ENCODE data around the gene CENPP. TPM values are rescaled to one million over a fixed set of nuclear protein-coding genes. Genes with fewer than 3 reads are reported as not detected.
"Not testable (repeated sequence)": the region's sequence is repeated elsewhere in the genome, so short reads cannot be mapped to it uniquely, and the experiment has no call there.

CENPP gene
- total RNA-seq, 1 donor from 2014 or later, result 1.3 TPM

DNA sequence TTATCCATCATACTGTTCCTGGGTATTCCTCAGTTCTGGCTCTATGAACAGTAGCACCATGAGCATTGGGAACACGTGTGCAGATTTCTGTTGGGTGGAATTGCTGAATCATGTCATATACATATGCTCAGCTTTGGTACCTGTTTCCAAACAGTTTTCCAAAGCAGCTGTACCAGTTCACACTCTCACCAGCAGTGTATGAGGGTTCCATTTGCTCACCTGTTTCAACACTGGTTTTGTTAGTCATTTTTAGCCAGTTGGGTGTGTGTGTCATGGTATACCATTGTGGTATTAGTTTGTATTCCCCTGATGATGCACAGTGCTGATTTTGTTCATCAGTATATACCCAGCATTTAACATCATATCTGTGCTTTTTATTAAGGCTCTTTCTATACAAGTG is 266.8 kb downstream of the CENPP start:
- Histone ChIP-seq H3K4me3 (ENCODE audit: low read depth, low read length) (no peak overlapping the region), H3K27me3 (ENCODE audit: control insufficient read depth, insufficient read depth, low read length) (no peaks in the 10 kb centered on the region), H3K36me3 (ENCODE audit: control insufficient read depth, insufficient read depth, low read length) (no peaks in the 10 kb centered on the region)
- FAIRE-seq, result peak; percentile 13
- DNase-seq (ENCODE audit: low read depth), result peak; percentile 51
- TF ChIP-seq, protein P1, sequence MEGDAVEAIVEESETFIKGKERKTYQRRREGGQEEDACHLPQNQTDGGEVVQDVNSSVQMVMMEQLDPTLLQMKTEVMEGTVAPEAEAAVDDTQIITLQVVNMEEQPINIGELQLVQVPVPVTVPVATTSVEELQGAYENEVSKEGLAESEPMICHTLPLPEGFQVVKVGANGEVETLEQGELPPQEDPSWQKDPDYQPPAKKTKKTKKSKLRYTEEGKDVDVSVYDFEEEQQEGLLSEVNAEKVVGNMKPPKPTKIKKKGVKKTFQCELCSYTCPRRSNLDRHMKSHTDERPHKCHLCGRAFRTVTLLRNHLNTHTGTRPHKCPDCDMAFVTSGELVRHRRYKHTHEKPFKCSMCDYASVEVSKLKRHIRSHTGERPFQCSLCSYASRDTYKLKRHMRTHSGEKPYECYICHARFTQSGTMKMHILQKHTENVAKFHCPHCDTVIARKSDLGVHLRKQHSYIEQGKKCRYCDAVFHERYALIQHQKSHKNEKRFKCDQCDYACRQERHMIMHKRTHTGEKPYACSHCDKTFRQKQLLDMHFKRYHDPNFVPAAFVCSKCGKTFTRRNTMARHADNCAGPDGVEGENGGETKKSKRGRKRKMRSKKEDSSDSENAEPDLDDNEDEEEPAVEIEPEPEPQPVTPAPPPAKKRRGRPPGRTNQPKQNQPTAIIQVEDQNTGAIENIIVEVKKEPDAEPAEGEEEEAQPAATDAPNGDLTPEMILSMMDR (IDR thresholded peaks at IDR 0.05; ENCODE audit: insufficient read depth, low read length, severe bottlenecking), result no peak

DNA sequence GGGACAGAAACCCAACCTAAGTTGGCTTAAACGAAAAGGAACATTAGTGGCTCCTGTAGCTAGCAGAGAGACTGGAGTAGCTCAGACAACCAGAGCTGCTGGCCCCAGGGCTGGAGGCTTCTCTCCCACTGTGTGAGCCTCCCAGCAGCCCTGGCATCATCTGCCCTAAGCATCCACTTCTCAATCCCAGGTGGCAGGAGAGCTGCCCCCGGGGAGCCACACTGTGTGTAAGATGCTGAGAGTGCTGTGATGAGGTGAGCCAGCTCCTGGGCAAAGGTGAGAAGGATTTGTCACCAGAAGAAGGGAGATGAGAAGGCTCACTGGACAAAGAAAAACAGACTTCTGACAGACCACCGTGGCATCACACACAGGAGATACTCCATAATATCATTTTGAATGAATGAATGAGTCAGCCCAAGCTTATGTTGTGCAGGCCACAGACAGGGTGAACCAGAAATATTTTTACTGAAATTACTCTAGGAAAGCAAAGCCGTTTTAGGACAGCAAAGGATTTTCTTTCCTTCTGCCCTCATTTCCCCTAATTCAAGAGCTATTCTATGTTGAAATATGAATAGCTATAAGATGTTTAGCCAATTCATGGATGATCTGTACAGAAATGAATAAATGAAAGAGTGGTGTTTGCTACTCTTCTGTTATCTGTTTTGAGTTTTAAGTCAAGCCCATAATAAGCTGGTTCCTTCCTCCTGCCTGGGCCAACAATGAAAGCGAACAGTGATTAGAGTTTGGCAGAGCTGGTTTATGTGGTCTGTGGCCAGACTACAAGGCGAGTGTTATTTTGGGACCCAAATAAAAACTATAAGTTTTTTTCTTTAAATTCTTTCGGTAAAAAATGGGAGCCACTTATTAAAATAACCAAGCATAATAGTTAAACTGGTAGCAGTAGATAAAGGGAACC is 267.5 kb downstream of the CENPP start:
- Histone ChIP-seq H3K27me3 (ENCODE audit: control insufficient read depth, insufficient read depth, low read length) (no peaks in the 10 kb centered on the region), H3K4me3 (ENCODE audit: low read depth, low read length) (no peak overlapping the region), H3K36me3 (ENCODE audit: control insufficient read depth, insufficient read depth, low read length) (no peaks in the 10 kb centered on the region)
- TF ChIP-seq, protein P1 (IDR thresholded peaks at IDR 0.05; ENCODE audit: insufficient read depth, low read length, severe bottlenecking), result no peak
- no peak for DNase-seq (ENCODE audit: low read depth)
- FAIRE-seq, result no peak

GRCh38 chr9:92595075-92595474 is 269.3 kb downstream of the CENPP start:
- not testable (repeated sequence) for H3K36me3 ChIP-seq (ENCODE audit: control insufficient read depth, insufficient read depth, low read length); H3K4me3 ChIP-seq (ENCODE audit: low read depth, low read length); H3K27me3 ChIP-seq (ENCODE audit: control insufficient read depth, insufficient read depth, low read length); DNase-seq (ENCODE audit: low read depth); FAIRE-seq

GRCh38 chr9:92595930-92596329 is 270.2 kb downstream of the CENPP start:
- FAIRE-seq (no peak), DNase-seq (ENCODE audit: low read depth) (no peak)
- no peaks in the 10 kb centered on the region for H3K36me3 ChIP-seq (ENCODE audit: control insufficient read depth, insufficient read depth, low read length)
- H3K27me3 ChIP-seq (ENCODE audit: control insufficient read depth, insufficient read depth, low read length), result no peaks in the 10 kb centered on the region
- TF ChIP-seq, protein P1 (IDR thresholded peaks at IDR 0.05; ENCODE audit: insufficient read depth, low read length, severe bottlenecking), result no peak
- no peak overlapping the region for H3K4me3 ChIP-seq (ENCODE audit: low read depth, low read length)

GRCh38 chr9:92598382-92598781 is 272.6 kb downstream of the CENPP start:
- DNase-seq (ENCODE audit: low read depth) (no peak), FAIRE-seq (no peak)
- Histone ChIP-seq H3K4me3 (ENCODE audit: low read depth, low read length) (no peak overlapping the region), H3K27me3 (ENCODE audit: control insufficient read depth, insufficient read depth, low read length) (no peaks in the 10 kb centered on the region), H3K36me3 (ENCODE audit: control insufficient read depth, insufficient read depth, low read length) (no peaks in the 10 kb centered on the region)
- TF ChIP-seq, protein P1 (IDR thresholded peaks at IDR 0.05; ENCODE audit: insufficient read depth, low read length, severe bottlenecking), result no peak

- FAIRE-seq (no peak), DNase-seq (ENCODE audit: low read depth) (peak; percentile 79)
- no peak overlapping the region for H3K4me3 ChIP-seq (ENCODE audit: low read depth, low read length)
- no peaks in the 10 kb centered on the region for H3K36me3 ChIP-seq (ENCODE audit: control insufficient read depth, insufficient read depth, low read length)
- H3K27me3 ChIP-seq (ENCODE audit: control insufficient read depth, insufficient read depth, low read length), result no peaks in the 10 kb centered on the region
- TF ChIP-seq, protein P1 (IDR thresholded peaks at IDR 0.05; ENCODE audit: insufficient read depth, low read length, severe bottlenecking), result no peak
These were observed 274.2 kb downstream of the CENPP start for GRCh38 chr9:92599938-92600461.

Measured in bronchial epithelial cell (primary cell).